Measurements from ENCODE around the gene OR51F1. TPM values are rescaled to one million over a fixed set of nuclear protein-coding genes. Genes with fewer than 3 reads are reported as not detected.
"Not testable (repeated sequence)": the region's sequence is repeated elsewhere in the genome, so short reads cannot be mapped to it uniquely, and the experiment has no call there.

The OR51F1 gene
- total RNA-seq, 1 experiment from 2014 or later = not detected

DNA sequence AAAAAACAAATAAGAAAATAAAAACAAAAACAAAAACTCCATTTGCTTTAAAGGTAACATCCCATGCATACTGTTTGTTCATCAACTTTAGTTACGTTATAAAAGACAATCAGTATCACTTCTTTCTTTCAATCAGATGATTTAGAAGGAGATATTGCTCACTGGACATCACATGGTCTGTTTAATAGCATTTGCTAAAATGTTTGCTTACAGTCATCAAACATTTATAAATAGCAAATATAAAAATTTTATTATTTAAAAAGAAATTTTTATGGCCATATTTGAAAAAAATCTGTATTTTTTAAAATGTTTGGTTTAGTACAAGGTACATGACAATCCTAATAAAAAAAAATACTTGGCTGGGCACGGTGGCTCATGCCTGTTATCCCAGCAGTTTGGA lies 42.6 kb downstream of the OR51F1 start:
- no peaks in the 10 kb centered on the region for H3K9me3 ChIP-seq (ENCODE audit: insufficient read depth, low read depth)
- no peaks in the 10 kb centered on the region for H3F3A ChIP-seq (ENCODE audit: insufficient read depth, low read depth)
- CTCF ChIA-PET = no interaction called here
- H2AFZ ChIP-seq = no peak overlapping the region
- H3K36me3 ChIP-seq (ENCODE audit: low read depth) = no peaks in the 10 kb centered on the region
- no peak overlapping the region for H3K4me2 ChIP-seq
- DNase-seq = no peak
- H3K27me3 ChIP-seq (ENCODE audit: insufficient read depth, low read depth) = 0 out of 2 replicates have a peak, but pooled peaks cover 5% of the 10 kb centered on the region
- no peaks in the 10 kb centered on the region for H3K4me1 ChIP-seq (replicated peaks; ENCODE audit: insufficient read depth)
- H3K9me2 ChIP-seq (ENCODE audit: insufficient read depth) = no peaks in the 10 kb centered on the region
- no TSS peak for BruUV-seq (replicated peaks)
- H3K4me3 ChIP-seq = no peak overlapping the region
- H4K20me1 ChIP-seq (ENCODE audit: insufficient read depth) = no peaks in the 10 kb centered on the region
- intact Hi-C loops (cut with micrococcal nuclease; ENCODE audit: unreplicated experiment) = no loop called here
- TF ChIP-seq, protein P1, sequence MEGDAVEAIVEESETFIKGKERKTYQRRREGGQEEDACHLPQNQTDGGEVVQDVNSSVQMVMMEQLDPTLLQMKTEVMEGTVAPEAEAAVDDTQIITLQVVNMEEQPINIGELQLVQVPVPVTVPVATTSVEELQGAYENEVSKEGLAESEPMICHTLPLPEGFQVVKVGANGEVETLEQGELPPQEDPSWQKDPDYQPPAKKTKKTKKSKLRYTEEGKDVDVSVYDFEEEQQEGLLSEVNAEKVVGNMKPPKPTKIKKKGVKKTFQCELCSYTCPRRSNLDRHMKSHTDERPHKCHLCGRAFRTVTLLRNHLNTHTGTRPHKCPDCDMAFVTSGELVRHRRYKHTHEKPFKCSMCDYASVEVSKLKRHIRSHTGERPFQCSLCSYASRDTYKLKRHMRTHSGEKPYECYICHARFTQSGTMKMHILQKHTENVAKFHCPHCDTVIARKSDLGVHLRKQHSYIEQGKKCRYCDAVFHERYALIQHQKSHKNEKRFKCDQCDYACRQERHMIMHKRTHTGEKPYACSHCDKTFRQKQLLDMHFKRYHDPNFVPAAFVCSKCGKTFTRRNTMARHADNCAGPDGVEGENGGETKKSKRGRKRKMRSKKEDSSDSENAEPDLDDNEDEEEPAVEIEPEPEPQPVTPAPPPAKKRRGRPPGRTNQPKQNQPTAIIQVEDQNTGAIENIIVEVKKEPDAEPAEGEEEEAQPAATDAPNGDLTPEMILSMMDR (conservative IDR thresholded peaks at IDR 0.05) = no peak
- no peaks in the 10 kb centered on the region for H3K79me2 ChIP-seq (ENCODE audit: low read depth)
- H3K27ac ChIP-seq = no peak overlapping the region
- POLR2A ChIA-PET (ENCODE audit: unreplicated experiment) = no interaction called here

DNA sequence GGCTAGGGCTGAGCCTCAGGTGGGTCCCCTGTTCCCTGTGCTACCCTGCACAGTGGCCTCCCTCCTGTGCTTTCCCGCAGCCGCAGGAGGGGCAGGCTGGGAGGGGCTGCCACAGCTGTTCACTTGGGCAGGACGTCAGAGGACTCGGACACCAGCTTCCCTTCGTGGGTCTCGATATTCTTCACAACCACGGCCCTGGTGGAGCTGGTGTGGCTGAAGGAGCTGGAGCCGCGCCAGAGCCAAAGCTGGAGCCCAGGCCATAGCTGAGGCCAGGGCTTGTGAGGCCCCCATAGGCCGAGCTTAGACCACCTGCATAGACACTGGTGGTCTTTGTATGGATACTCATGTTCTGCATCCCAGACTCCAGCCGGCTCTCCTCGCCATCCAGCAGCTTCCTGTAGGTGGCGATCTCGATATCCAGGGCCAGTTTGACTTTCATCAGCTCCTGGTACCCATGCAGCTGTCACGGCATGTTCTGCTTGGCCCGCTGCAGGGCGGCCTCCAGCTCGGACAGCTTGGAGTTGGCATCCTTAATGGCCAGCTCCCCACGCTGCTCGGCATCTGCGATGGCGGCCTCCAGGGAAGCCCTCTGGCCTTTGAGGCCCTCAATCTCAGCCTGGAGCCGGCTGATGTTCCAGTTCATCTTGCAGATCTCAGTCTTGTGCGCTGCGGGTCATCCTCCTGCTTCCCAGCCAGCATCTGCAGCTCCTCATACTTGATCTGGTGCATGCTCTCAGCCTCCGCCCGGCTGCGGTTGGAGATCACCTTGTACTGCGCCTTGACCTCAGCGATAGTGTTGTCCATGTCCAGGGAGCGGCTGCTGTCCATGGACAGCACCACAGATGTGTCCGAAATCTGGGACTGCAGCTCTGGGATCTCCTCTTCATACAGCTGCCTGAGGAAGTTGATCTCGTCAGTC lies 46.9 kb downstream of the OR51F1 start:
- H3K27ac ChIP-seq; H3K4me1 ChIP-seq (replicated peaks; ENCODE audit: insufficient read depth); H3K79me2 ChIP-seq (ENCODE audit: low read depth); BruUV-seq (replicated peaks); H3K9me2 ChIP-seq (ENCODE audit: insufficient read depth); DNase-seq; H3K4me3 ChIP-seq; H3K27me3 ChIP-seq (ENCODE audit: insufficient read depth, low read depth); H3F3A ChIP-seq (ENCODE audit: insufficient read depth, low read depth); POLR2A ChIA-PET (ENCODE audit: unreplicated experiment); intact Hi-C loops (cut with micrococcal nuclease; ENCODE audit: unreplicated experiment); H3K9me3 ChIP-seq (ENCODE audit: insufficient read depth, low read depth); H3K4me2 ChIP-seq; CTCF ChIA-PET; H3K36me3 ChIP-seq (ENCODE audit: low read depth); H2AFZ ChIP-seq; H4K20me1 ChIP-seq (ENCODE audit: insufficient read depth): not testable (repeated sequence)

Other genes starting within 250 kb of the OR51F1 start
- gene OR52M1, start 224.7 kb downstream of the OR51F1 start, total RNA-seq (2021) = not detected in 2 replicates
- gene OR52I2, start 188.2 kb downstream of the OR51F1 start, total RNA-seq (2021) = not detected in 2 replicates
- 0.15 TPM in 1 of 2 replicates, not detected in the other for gene OR52I1, start 175.9 kb downstream of the OR51F1 start, total RNA-seq (2021)
- 4.6 and 6.5 TPM in 2 replicates for gene TRIM68, start 161.7 kb downstream of the OR51F1 start, total RNA-seq (2021)
- not detected in 2 replicates for gene OR51D1, start 132.5 kb downstream of the OR51F1 start, total RNA-seq (2021)
- gene OR51E1, start 126.0 kb downstream of the OR51F1 start, total RNA-seq (2021) = not detected in 2 replicates
- not detected in 2 replicates for gene OR51E2, start 72.1 kb downstream of the OR51F1 start, total RNA-seq (2021)
- gene MMP26, start 65.2 kb downstream of the OR51F1 start, total RNA-seq (2021) = not detected in 2 replicates
- gene OR52R1, start 34.4 kb upstream of the OR51F1 start, total RNA-seq (2021) = not detected in 2 replicates
- gene OR51F2, start 51.4 kb upstream of the OR51F1 start, total RNA-seq (2021) = not detected in 2 replicates
- gene OR51S1, start 79.3 kb upstream of the OR51F1 start, total RNA-seq (2021) = not detected in 2 replicates
- gene OR51T1, start 112.0 kb upstream of the OR51F1 start, total RNA-seq (2021) = not detected in 2 replicates
- gene OR51A7, start 133.8 kb upstream of the OR51F1 start, total RNA-seq (2021) = not detected in 2 replicates
- not detected in 2 replicates for gene OR51G2, start 149.4 kb upstream of the OR51F1 start, total RNA-seq (2021)
- gene OR51G1, start 154.4 kb upstream of the OR51F1 start, total RNA-seq (2021) = not detected in 2 replicates
- not detected in 2 replicates for gene OR51A4, start 177.7 kb upstream of the OR51F1 start, total RNA-seq (2021)
- not detected in 2 replicates for gene OR51A2, start 185.8 kb upstream of the OR51F1 start, total RNA-seq (2021)
- not detected in 2 replicates for gene OR51L1, start 224.9 kb upstream of the OR51F1 start, total RNA-seq (2021)

Measured in PC-9 (cell line).